Adrenal gland (tissue), 5 donors: Measurements from ENCODE around the gene RNF220.

ENCODE experiments used
- POLR2A ChIP-seq, 2 donors: fragments of 450-650 bp; IDR thresholded peaks; one replicate each; pipeline ENCODE4 v1.6.1; 2017; ENCODE audit warnings: antibody characterized with exemption in 2 of 2, mild to moderate bottlenecking in 2 of 2, moderate library complexity in 1 of 2
- TF ChIP-seq, protein P1 (sequence below), 6 experiments: fragments of 450-650 bp in 4 of 6; fragments of 200-600 bp in 2 of 6; sonication (generic) in 1 of 6; IDR thresholded peaks; 1 replicate in 5 of 6; 2 replicates in 1 of 6; pipeline versions ENCODE4 v1.5.1 to v1.8.0; 2016 to 2021; ENCODE audit warnings: antibody characterized with exemption in 6 of 6, mild to moderate bottlenecking in 2 of 6, moderate library complexity in 1 of 6
- donor health status: DM: no; HTN: no; CAD: no.

DNA sequence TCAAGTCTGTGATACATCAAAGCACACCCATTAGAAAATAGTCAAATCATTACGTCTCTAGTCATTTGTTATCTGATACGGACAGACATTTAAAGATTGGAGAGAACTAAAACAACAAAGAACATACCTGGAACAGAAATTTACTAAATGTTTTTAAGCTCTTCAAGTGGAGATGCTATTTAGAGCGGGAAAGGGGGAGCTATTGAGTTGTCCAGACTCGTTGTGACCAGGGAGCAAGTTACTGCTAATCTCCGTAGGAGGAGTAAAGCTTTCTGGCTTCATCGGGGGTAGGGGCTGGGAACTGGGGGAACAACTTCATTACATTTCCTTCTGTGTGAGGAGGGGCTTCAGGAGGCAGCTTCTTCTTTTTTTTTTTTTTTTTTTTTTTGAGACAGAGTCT, 129.7 kb downstream of the RNF220 start:
- TF ChIP-seq, protein P1, sequence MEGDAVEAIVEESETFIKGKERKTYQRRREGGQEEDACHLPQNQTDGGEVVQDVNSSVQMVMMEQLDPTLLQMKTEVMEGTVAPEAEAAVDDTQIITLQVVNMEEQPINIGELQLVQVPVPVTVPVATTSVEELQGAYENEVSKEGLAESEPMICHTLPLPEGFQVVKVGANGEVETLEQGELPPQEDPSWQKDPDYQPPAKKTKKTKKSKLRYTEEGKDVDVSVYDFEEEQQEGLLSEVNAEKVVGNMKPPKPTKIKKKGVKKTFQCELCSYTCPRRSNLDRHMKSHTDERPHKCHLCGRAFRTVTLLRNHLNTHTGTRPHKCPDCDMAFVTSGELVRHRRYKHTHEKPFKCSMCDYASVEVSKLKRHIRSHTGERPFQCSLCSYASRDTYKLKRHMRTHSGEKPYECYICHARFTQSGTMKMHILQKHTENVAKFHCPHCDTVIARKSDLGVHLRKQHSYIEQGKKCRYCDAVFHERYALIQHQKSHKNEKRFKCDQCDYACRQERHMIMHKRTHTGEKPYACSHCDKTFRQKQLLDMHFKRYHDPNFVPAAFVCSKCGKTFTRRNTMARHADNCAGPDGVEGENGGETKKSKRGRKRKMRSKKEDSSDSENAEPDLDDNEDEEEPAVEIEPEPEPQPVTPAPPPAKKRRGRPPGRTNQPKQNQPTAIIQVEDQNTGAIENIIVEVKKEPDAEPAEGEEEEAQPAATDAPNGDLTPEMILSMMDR (IDR thresholded peaks at IDR 0.05): no peak
- no peak for TF ChIP-seq POLR2A (IDR thresholded peaks at IDR 0.05)
